Measurements from ENCODE around the gene CBS.
"Not testable (repeated sequence)": the region's sequence is repeated elsewhere in the genome, so short reads cannot be mapped to it uniquely, and the experiment has no call there.

CBS gene

DNA sequence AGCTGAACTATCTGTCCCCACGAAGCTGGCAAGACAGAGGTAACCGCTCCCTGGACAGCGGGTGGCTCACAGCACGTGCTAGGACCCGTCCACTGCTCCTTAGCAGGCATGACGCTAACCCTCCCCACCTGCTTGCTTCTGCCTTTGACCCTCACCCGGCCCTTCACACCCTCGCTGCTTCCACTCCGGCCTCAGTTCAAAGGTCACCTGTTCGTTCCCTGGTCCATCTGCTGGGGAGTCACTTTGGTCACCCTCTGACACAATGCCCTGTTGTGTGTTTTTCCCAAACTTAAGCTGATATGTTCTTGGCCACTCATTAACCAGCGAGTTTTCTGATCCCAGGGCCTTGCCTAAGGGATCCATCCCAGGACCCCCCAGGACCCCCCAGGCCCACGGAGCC lies 7.6 kb downstream of the CBS start:
- not testable (repeated sequence) for DNase-seq (ENCODE audit: low spot score)

GRCh38 chr21:43066690-43067089 lies 8.9 kb downstream of the CBS start:
- DNase-seq (ENCODE audit: low spot score): not testable (repeated sequence)

GRCh38 chr21:43065991-43066390 lies 9.6 kb downstream of the CBS start:
- not testable (repeated sequence) for DNase-seq (ENCODE audit: low spot score)

DNA sequence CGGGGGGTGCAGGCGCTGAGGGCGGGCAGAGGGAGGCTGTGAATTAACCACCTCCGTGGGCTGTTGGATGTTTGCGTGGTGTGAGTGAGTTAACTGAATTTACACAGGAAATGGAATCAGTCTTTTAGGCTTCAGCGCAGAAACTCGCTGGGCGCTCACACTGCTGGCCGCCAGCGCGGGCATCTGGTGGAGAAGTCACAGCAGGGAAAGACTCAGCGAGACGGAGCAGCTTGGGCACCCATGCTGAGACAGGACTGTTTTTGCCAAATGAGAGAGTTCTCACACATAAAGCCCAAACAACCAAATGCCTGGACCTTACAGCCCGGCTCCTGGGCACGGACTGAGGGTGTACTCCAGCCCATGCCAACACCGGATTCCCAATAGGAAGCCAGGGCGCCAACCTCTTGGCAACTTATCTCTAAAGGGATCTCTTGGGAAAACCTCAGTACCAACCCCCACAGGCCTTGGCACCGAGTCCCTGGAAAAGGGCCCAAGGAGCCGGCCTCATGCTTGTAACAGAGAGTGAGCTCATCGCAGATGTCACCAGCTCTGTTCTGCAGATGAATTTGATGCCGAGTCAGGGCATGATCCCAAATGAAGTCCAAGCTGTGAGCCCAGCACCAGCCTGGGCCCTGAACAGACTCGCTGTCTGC lies 11.2 kb downstream of the CBS start:
- not testable (repeated sequence) for DNase-seq (ENCODE audit: low spot score)

DNA sequence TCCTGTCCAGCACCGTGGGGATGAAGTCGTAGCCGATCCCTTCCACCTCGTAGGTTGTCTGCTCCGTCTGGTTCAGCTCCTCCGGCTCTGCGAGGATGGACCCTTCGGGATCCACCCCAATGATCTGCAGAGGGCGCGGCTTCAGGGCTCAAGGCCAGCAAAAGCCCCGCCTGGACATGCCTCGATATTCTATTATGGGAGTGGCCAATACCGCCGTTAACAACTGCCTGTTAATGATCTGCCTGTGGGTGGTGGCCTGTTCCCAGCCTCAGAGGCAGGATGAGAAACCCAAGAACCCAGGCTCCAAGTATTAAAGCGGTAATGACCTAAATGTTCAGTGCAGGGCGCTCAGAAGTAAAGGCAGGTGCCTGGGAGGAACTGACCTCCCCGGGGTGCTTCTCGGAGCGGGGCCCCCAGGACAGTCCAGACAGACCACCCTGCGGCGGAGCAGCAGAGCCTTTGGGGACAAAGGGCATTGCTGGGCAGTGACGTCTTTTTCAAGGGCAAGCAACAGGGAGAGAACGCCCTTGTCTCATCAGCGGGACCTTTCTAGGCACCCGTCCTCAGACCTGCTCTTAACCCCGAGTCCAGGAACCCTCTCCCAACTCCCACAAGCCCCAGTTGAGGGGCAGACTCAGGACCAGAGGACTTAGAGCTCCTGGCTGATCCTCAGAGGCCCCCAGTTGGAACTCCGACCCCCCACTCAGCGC lies 12.5 kb downstream of the CBS start:
- DNase-seq (ENCODE audit: low spot score): not testable (repeated sequence)

- not testable (repeated sequence) for DNase-seq (ENCODE audit: low spot score)
These were observed 22.5 kb downstream of the CBS start for GRCh38 chr21:43053112-43053511.

- not testable (repeated sequence) for DNase-seq (ENCODE audit: low spot score)
These were observed 29.5 kb downstream of the CBS start for GRCh38 chr21:43045876-43046821.

DNA sequence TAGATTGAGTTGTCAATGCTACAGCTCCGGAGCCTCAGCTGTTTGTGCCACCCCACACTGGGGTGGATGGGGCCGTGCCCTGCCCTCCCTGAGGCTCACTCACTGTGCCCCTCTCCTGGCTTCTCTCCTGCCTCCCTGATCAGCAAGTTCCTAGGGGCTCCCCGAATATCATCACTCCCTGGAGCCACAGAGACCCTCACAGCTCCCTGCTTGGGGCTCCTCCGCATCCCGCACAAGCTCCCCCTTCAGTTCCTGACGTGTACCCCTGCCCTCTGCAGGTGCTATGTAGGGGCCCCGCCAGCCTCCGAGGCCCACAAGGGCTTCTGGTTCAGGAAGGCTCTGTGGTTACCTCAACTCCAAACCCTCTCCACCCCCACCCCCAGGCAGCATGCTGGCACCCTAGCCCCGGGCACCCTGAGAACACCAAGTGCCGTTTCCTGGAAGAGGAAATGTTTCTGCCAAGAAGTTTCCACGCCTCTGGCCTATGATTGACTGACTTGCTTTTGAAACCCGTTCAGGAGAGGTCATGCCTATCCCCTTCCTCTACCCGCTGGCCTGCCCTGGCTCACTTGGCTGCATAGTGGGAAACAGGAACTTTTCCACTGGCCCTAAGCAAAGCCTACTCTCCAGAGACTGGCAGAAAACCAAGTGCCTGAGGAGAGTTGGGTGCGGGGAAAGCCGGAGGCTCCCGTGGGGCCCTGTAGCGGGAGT lies 30.3 kb downstream of the CBS start:
- DNase-seq (ENCODE audit: low spot score): not testable (repeated sequence)

- not testable (repeated sequence) for DNase-seq (ENCODE audit: low spot score)
These were observed 31.1 kb downstream of the CBS start for GRCh38 chr21:43044547-43044946.

DNA sequence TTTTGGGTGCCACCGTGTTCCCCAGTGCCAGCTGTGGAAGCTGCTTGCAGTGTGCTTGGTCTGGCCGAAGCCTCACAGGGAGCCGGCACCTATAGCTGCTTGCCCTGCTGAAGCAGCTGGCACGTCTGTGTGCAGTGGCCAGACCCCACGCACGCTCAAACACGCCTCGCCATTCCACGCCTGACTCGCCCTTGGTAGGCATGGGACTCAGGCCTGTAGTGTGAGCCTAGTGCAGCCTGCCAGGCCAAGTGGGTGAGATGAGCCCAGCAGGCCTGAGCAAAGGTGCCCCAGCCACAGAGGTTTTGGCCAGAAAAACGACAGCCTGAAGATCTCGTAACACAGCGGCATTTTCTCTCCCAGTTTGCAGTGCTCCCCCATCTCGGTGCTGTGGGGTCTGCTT lies 32.3 kb downstream of the CBS start:
- not testable (repeated sequence) for DNase-seq (ENCODE audit: low spot score)

GRCh38 chr21:43042169-43042568 lies 33.5 kb downstream of the CBS start:
- not testable (repeated sequence) for DNase-seq (ENCODE audit: low spot score)

DNA sequence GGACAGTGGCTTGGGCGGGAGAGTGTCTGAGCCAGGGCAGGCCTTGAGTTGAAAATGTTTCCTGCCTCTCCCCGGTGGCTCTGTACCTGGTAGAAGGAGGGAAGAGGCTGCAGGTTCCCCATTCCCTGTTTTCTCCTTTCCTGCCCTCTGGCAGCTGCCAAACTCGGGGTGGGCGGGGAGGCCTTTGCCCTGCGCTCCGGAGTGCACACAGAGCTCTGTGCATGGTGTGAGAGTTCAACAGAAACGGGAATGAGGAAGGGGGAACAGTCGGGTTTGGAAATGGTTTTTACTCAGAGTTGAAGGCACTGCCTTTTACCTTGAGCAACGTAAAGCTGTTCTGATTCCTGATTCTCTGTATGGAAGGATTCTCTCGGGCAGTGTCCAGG lies 37.0 kb downstream of the CBS start:
- DNase-seq (ENCODE audit: low spot score): not testable (repeated sequence)

DNA sequence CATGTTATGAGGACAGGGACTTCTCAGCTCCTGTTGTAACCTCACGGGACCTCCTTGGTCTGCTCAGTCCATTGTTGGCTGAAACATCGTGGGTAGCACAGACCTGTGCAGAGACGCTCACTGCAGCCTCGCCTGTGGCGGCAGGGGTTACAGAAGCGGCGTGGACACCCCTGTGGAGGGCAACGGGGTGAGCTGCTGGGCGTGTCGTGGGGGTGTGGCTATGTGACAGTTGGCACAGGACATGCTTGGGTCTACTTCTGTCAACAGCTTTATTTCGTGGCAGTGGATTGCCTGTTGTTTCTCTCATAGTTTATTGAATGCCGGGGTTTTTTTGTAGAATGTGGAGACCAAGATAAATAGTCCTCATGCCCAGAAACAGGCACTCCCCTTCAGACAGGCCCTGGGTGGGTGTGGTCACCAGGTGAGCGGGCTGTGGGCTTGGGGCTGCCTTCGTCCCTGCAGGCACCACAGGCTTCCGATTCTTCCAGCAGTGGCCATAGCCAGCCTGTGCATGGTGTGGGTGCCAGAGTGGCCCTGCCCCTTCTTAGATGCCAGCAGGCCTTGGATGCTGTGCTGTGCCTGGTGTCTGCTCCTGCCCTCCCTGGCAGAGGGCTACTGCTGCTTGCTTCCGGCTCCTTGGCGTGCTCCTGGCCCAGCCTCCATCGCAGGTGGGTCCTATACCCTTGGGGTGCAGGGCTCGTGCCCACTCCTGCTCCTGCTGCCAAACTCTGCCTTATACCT lies 37.5 kb downstream of the CBS start:
- not testable (repeated sequence) for DNase-seq (ENCODE audit: low spot score)

DNA sequence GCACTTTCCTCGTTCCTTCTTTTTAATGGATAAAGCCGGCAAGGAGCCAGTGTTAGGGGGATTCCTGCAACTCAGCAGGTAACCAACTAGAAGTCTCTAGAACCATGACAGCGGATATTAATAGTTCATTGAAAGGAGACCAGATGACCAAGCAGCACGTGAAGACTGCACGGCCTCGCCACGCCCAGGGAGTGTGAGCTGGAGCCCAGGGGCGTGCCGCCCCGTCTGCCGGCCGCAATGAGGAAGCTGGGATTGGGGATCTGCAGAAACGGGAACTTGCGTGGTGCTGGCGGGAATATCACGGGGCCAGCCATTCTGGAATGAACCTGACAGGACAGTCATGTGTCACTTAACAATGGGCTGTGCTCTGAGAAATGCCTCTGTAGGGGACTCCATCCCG lies 38.7 kb downstream of the CBS start:
- not testable (repeated sequence) for DNase-seq (ENCODE audit: low spot score)

GRCh38 chr21:43034826-43035225 lies 40.8 kb downstream of the CBS start:
- no peak for DNase-seq (ENCODE audit: low spot score)

- no peak for DNase-seq (ENCODE audit: low spot score)
These were observed 41.5 kb downstream of the CBS start for GRCh38 chr21:43034101-43034500.

DNA sequence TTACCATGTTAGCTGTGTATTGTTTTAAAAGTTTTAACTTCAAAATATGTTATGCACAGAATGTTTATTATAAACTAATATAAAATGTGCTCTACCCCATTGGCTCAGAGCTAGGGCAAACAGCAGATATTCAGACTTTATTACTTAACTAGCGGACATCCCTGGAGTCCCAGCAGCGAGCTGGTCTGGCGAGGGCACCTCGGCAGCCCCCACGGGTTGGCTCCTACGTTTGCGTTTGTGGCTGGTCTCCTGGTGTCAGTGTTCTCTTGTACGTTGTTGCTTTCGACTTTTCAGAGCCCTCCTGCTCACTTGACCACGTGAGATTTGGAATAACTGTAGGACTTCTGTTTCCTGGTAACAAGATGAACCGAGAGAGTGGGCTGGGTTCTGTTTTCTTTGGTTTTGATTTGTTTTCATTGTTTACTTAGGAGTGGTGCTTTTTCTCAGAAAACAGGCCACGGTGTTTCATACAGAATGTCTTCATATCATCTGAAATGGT lies 44.5 kb downstream of the CBS start:
- DNase-seq (ENCODE audit: low spot score): no peak

DNA sequence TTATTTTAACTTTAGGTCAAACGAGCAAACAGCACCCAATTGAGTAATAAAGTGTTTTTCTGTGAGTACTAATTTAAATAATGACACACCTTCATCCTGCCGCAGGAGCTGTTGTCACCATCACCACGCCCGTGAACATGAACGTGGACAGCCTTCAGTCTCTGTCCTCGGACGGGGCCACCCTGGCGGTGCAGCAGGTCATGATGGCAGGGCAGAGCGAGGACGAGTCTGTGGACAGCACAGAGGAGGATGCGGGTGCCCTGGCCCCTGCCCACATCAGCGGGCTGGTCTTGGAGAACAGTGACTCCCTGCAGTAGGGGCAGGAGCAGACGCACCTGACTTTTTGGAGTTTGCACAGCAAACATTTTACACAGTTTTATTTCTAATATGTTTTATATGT lies 45.9 kb downstream of the CBS start:
- no peak for DNase-seq (ENCODE audit: low spot score)

- DNase-seq (ENCODE audit: low spot score): no peak
These were observed 47.5 kb downstream of the CBS start for GRCh38 chr21:43027846-43028731.

DNA sequence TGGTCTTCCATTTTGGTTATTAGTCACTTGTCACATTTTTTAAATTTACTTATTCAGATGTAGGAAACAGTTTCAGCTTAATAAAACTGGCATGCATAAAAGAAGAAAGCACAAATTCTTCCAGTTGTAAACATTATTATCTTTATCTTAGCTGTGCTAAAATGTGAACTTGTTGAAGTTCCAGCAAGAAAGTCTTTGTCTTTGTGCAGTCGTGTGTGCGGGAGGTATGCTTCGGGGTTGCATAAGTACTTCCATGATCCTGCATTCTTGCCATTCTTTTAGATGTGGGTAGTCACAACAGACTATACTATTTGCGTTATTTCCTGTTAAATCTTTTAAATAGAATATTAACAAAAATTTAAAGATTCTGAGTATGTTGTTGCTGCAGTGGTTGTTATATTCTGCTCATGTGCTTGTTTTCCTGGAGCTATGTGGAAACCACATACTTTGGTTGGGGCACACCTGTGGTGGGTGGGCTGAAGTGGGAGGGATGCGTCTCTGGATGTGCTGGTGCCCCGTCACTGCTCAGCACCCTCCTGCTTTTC lies 49.9 kb downstream of the CBS start:
- DNase-seq (ENCODE audit: low spot score): no peak

Measured in CD4-positive, alpha-beta T cell treated with Interleukin-2 at 100 ng/mL for 4 hours (primary cell).